ENCODE results near the gene TIMP2. TPM values are rescaled to one million over a fixed set of nuclear protein-coding genes. Genes with fewer than 3 reads are reported as not detected.
A peak's percentile ranks its signal among the peaks of the same experiment; 100 is the strongest.

TIMP2 gene
- total and polyA plus RNA-seq, 8 donors, result 22.2 to 128 (median 51.0) TPM

GRCh38 chr17:78808163-78808562 lies 117.0 kb downstream of the TIMP2 start:
- no peaks in the 10 kb centered on the region for H3K9me3 ChIP-seq
- no peak for FAIRE-seq
- no peaks in the 10 kb centered on the region for H3K27me3 ChIP-seq
- TF ChIP-seq CTCF (IDR thresholded peaks at IDR 0.05), result no peak
- no peak for DNase-seq
- H3K4me1 ChIP-seq, result no peaks in the 10 kb centered on the region
- no peak overlapping the region for H3K27ac ChIP-seq
- 76 to 90% methylated on average over 4 of the region's 4 CpGs for WGBS, 2 donors
- intact Hi-C loops (cut with DNase I), result no loop called here
- no peak overlapping the region for H3K4me3 ChIP-seq
- no peak for ATAC-seq
- H3K36me3 ChIP-seq, result peaks cover 17 to 89% (median 47%) of the 10 kb centered on the region in 3 donors

GRCh38 chr17:78806451-78806850 lies 118.7 kb downstream of the TIMP2 start:
- Histone ChIP-seq H3K27me3 (no peaks in the 10 kb centered on the region), H3K36me3 (peaks cover 17 to 81% (median 41%) of the 10 kb centered on the region in 3 donors), H3K4me1 (no peaks in the 10 kb centered on the region), H3K9me3 (no peaks in the 10 kb centered on the region), H3K27ac (no peak overlapping the region), H3K4me3 (no peak overlapping the region)
- TF ChIP-seq CTCF (IDR thresholded peaks at IDR 0.05), result no peak
- WGBS, 2 donors, result 84 to 85% methylated on average over 9 of the region's 9 CpGs
- FAIRE-seq (no peak), ATAC-seq (peak in 2 of 4 donors; percentile 11 to 32), DNase-seq (no peak)
- intact Hi-C loops (cut with DNase I), result no loop called here

GRCh38 chr17:78805301-78805700 lies 119.9 kb downstream of the TIMP2 start:
- TF ChIP-seq CTCF (IDR thresholded peaks at IDR 0.05), result no peak
- no peaks in the 10 kb centered on the region for H3K27me3 ChIP-seq
- H3K36me3 ChIP-seq, result peaks cover 13 to 70% (median 32%) of the 10 kb centered on the region in 3 donors
- no peak overlapping the region for H3K4me3 ChIP-seq
- DNase-seq (peak in 1 of 6 donors; percentile 40), ATAC-seq (peak in 2 of 4 donors; percentile 8 to 16), FAIRE-seq (no peak)
- H3K4me1 ChIP-seq, result no peaks in the 10 kb centered on the region
- H3K27ac ChIP-seq, result peak overlapping the region in 1 of 4 donors; percentile 24
- H3K9me3 ChIP-seq, result no peaks in the 10 kb centered on the region
- intact Hi-C loops (cut with DNase I), result no loop called here
- WGBS, 2 donors, result 90% methylated on average over 14 of the region's 14 CpGs

GRCh38 chr17:78804777-78805176 lies 120.4 kb downstream of the TIMP2 start:
- DNase-seq (peak in 1 of 6 donors; percentile 1), FAIRE-seq (no peak), ATAC-seq (no peak)
- WGBS, 2 donors, result 87 to 92% methylated on average over 11 of the region's 11 CpGs
- H3K36me3 ChIP-seq, result peaks cover 13 to 64% (median 27%) of the 10 kb centered on the region in 3 donors
- TF ChIP-seq CTCF (IDR thresholded peaks at IDR 0.05), result no peak
- no peaks in the 10 kb centered on the region for H3K4me1 ChIP-seq
- intact Hi-C loops (cut with DNase I), result no loop called here
- peak overlapping the region in 1 of 4 donors; percentile 24 for H3K27ac ChIP-seq
- no peaks in the 10 kb centered on the region for H3K9me3 ChIP-seq
- no peaks in the 10 kb centered on the region for H3K27me3 ChIP-seq
- no peak overlapping the region for H3K4me3 ChIP-seq

- WGBS, 2 donors, result 82 to 90% methylated on average over 21 of the region's 21 CpGs
- Histone ChIP-seq H3K9me3 (no peaks in the 10 kb centered on the region), H3K4me1 (no peaks in the 10 kb centered on the region), H3K27ac (no peak overlapping the region), H3K4me3 (no peak overlapping the region), H3K27me3 (no peaks in the 10 kb centered on the region), H3K36me3 (peaks cover 7 to 59% (median 25%) of the 10 kb centered on the region in 3 donors)
- FAIRE-seq, result no peak
- DNase-seq, result peak in 1 of 6 donors; percentile 46
- intact Hi-C loops (cut with DNase I), result no loop called here
- ATAC-seq, result peak in 2 of 4 donors; percentile 4 to 37
- no peak for TF ChIP-seq CTCF (IDR thresholded peaks at IDR 0.05)
These were observed 121.9 kb downstream of the TIMP2 start for GRCh38 chr17:78803186-78803845.
